Measurements from ENCODE around the gene TEX26. TPM values are rescaled to one million over a fixed set of nuclear protein-coding genes. Genes with fewer than 3 reads are reported as not detected.

TEX26 gene
- total RNA-seq (2012; rRNA removed): not detected in 2 replicates
- not detected in 2 replicates for polyA plus RNA-seq (2012; rRNA removed)
- not detected in 2 replicates for polyA plus RNA-seq (2012; cell fraction: cytosol; rRNA removed)
- polyA plus RNA-seq (2012; cell fraction: nucleus; rRNA removed; ENCODE audit: low replicate concordance): not detected in 2 replicates
- percentile 5 among the genes with signal in this experiment for Bru-seq, nascent RNA
- percentile 2 among the genes with signal in this experiment for BruChase-seq, experiment 1, labeled RNA remaining after a 6-hour chase
- BruChase-seq, experiment 2, labeled RNA remaining after a 2-hour chase: percentile 4 among the genes with signal in this experiment
- long read RNA-seq: 0 reads

DNA sequence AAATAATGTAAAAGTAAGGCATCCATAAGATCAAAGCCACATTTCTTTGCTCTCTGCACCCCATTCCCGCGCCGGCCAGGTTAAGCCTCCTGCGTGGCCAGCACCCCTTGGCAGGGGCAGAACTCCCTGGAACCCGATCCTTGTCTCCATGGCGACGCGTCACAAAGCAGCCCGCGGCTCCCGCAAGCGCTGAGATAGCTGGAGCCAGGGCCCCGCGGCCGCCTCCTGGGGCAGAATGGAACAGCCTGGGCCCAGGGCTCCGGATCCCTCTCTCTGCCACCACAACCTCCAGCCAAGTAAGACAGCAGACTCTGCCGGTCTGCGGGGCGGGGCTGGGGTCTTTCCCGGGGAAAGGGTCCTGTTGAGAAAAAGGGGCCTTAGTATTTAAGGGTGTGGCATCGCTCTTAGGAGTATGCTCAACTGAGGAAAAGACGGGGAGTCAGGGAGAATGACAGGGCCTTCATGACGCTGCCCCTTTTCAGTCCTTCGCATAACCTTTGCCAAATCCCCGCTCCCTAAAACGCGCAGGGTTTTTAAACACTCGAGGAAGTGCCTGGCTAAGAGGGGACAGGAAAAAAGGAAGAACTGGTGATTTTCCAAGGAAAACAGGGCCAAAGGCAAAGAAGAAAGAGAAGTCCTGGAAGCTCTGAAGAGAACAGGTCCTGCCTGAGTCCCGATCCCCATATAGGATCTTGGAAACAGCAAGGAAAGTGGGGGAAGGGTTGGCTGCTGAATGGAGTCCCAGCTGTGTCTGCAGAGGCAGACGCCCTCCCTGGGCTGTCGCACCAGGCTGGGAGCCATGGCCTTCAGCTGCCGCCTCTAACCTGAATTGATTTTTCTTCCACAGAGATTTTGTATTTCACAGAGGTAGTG is at the start of gene TEX26:
Gene TEX26, plus strand, starts transcription at position 176 of the 873 bp plus-strand sequence. Its CDS starts 60 bp downstream, at position 236.
- Histone ChIP-seq H4K8ac (ENCODE audit: low read depth in 2 of 2, low read length in 2 of 2) (no peak within 1 kb of the TSS), H2BK20ac (ENCODE audit: low read depth, low read length) (no peak within 1 kb of the TSS), H3K79me1 (ENCODE audit: low read depth in 1 of 2, low read length in 2 of 2) (no peaks in the 10 kb centered on the region), H3K27me3 (ENCODE audit: control insufficient read depth, insufficient read depth, low read length) (peaks cover 32% of the 10 kb centered on the region), H2BK15ac (ENCODE audit: low read depth, low read length) (no peak within 1 kb of the TSS; the same call in 2 of the 3 replicates), H3K56ac (ENCODE audit: extremely low read depth, insufficient read depth, low read length) (no peak within 1 kb of the TSS), H3K4me1 (ENCODE audit: control insufficient read depth, insufficient read depth, low read length) (no peaks in the 10 kb centered on the region), H3K14ac (replicated peaks; ENCODE audit: low read depth, low read length) (no peak within 1 kb of the TSS), H2AK9ac (replicated peaks; ENCODE audit: low read depth, low read length, poor library complexity) (no peak within 1 kb of the TSS), H3K9me3 (ENCODE audit: control insufficient read depth, insufficient read depth, low read length) (no peaks in the 10 kb centered on the region; the same call in 1 of the 2 replicates), H3K9ac (ENCODE audit: low read depth, low read length) (no peak within 1 kb of the TSS), H3K18ac (ENCODE audit: low read depth, low read length) (no peak within 1 kb of the TSS), H3K27ac (ENCODE audit: insufficient read depth, low read length) (no peak within 1 kb of the TSS), H2BK5ac (ENCODE audit: low read depth, low read length, poor library complexity, severe bottlenecking) (no peak within 1 kb of the TSS), H3K4me2 (ENCODE audit: low read depth, low read length) (no peak within 1 kb of the TSS), H3K4me3 (ENCODE audit: insufficient read depth, low read depth, low read length) (no peak within 1 kb of the TSS), H4K20me1 (ENCODE audit: insufficient read depth, low read length) (no peaks in the 10 kb centered on the region), H2AFZ (replicated peaks; ENCODE audit: low read length, poor library complexity) (peak within 1 kb of the TSS; percentile 69), H4K5ac (ENCODE audit: low read depth, low read length) (no peak within 1 kb of the TSS), H3K4ac (ENCODE audit: low read depth, low read length) (no peak within 1 kb of the TSS), H3K36me3 (ENCODE audit: control insufficient read depth, insufficient read depth, low read length) (no peaks in the 10 kb centered on the region), H3K23ac (ENCODE audit: low read depth, low read length) (no peak within 1 kb of the TSS), H3K9me1 (ENCODE audit: insufficient read depth, low read length) (0 out of 2 replicates have a peak, but pooled peaks cover 3% of the 10 kb centered on the region), H4K91ac (ENCODE audit: insufficient read depth, low read depth, low read length) (no peak within 1 kb of the TSS), H2BK120ac (ENCODE audit: low read depth, low read length) (no peak within 1 kb of the TSS), H2AK5ac (ENCODE audit: low read depth, low read length) (no peak within 1 kb of the TSS)
- ATAC-seq (ENCODE audit: low read depth) (0 out of 2 replicates have a peak, but pooled peaks have one; percentile 24), DNase-seq (no peak)
- BruUV-seq (replicated peaks): no TSS peak
- ChIA-PET CTCF (no interaction called here), POLR2A (ENCODE audit: unreplicated experiment) (no interaction called here)
- dilution Hi-C loops (cut with HindIII; ENCODE audit: low sequenced_read_pairs, unreplicated experiment): no loop called here
- 26% methylated on average over 7 of the region's 32 CpGs; no CpG with 5 or more reads in 1 of the 2 experiments for WGBS, 2 experiments (ENCODE audit: extremely low coverage in 2 of 2, insufficient read length in 1 of 2)
- intact Hi-C loops (cut with micrococcal nuclease): no loop called here
- in situ Hi-C loops (cut with MboI; ENCODE audit: low sequenced_read_pairs): no loop called here
- TF ChIP-seq MXI1 (IDR thresholded peaks at IDR 0.05; ENCODE audit: borderline replicate concordance, low read depth, low read length) (no peak), NFE2L2 (IDR thresholded peaks at IDR 0.05; ENCODE audit: low read depth, low read length) (no peak), SMC3 (IDR thresholded peaks at IDR 0.05; ENCODE audit: low read depth, low read length) (no peak), POLR2A (IDR thresholded peaks at IDR 0.05; ENCODE audit: low read depth, low read length) (no peak), RAD21 (IDR thresholded peaks at IDR 0.05; ENCODE audit: low read length) (no peak), CEBPB (IDR thresholded peaks at IDR 0.05; ENCODE audit: low read depth, low read length) (no peak), RCOR1 (IDR thresholded peaks at IDR 0.05; ENCODE audit: insufficient replicate concordance, low read length) (no peak), FOS (IDR thresholded peaks at IDR 0.05; ENCODE audit: low read depth, low read length) (no peak), MAFK (IDR thresholded peaks at IDR 0.05; ENCODE audit: low read depth, low read length) (no peak), MAZ (IDR thresholded peaks at IDR 0.05; ENCODE audit: borderline replicate concordance, low read depth, low read length) (no peak)
- TF ChIP-seq, protein P1, sequence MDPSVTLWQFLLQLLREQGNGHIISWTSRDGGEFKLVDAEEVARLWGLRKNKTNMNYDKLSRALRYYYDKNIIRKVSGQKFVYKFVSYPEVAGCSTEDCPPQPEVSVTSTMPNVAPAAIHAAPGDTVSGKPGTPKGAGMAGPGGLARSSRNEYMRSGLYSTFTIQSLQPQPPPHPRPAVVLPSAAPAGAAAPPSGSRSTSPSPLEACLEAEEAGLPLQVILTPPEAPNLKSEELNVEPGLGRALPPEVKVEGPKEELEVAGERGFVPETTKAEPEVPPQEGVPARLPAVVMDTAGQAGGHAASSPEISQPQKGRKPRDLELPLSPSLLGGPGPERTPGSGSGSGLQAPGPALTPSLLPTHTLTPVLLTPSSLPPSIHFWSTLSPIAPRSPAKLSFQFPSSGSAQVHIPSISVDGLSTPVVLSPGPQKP (IDR thresholded peaks at IDR 0.05; ENCODE audit: borderline replicate concordance, low read depth, low read length): no peak
- TF ChIP-seq, protein P2, sequence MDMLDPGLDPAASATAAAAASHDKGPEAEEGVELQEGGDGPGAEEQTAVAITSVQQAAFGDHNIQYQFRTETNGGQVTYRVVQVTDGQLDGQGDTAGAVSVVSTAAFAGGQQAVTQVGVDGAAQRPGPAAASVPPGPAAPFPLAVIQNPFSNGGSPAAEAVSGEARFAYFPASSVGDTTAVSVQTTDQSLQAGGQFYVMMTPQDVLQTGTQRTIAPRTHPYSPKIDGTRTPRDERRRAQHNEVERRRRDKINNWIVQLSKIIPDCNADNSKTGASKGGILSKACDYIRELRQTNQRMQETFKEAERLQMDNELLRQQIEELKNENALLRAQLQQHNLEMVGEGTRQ (IDR thresholded peaks at IDR 0.05; ENCODE audit: low read depth, low read length): no peak
- TF ChIP-seq, protein P3, sequence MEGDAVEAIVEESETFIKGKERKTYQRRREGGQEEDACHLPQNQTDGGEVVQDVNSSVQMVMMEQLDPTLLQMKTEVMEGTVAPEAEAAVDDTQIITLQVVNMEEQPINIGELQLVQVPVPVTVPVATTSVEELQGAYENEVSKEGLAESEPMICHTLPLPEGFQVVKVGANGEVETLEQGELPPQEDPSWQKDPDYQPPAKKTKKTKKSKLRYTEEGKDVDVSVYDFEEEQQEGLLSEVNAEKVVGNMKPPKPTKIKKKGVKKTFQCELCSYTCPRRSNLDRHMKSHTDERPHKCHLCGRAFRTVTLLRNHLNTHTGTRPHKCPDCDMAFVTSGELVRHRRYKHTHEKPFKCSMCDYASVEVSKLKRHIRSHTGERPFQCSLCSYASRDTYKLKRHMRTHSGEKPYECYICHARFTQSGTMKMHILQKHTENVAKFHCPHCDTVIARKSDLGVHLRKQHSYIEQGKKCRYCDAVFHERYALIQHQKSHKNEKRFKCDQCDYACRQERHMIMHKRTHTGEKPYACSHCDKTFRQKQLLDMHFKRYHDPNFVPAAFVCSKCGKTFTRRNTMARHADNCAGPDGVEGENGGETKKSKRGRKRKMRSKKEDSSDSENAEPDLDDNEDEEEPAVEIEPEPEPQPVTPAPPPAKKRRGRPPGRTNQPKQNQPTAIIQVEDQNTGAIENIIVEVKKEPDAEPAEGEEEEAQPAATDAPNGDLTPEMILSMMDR (conservative IDR thresholded peaks at IDR 0.05; ENCODE audit: low read depth, low read length): no peak

Measured in IMR-90 (cell line).